ENCODE measurements around the gene BCO1. TPM values are rescaled to one million over a fixed set of nuclear protein-coding genes. Genes with fewer than 3 reads are reported as not detected.

Gene BCO1
- total RNA-seq, 1 experiment from 2014 or later, result not detected

DNA sequence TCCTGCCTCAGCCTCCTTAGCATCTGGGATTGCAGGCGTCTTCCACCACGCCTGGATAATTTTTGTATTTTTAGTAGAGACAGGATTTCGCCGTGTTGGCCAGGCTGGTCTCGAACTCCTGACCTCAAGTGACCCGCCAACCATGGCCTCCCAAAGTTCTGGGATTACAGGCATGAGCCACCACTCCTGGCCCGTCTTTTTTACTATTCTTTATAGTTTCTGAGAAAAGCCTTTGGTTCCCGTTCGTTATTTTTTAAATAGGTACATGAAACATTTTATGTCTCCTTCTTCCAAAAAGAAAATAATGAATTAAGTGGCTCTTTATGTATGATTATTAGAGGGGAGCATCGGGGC lies 570 bp upstream of the BCO1 start:
- Histone ChIP-seq H3K27ac (ENCODE audit: low read length) (no peak overlapping the region), H3K27me3 (ENCODE audit: low read length) (0 out of 2 replicates have a peak, but pooled peaks cover 3% of the 10 kb centered on the region), H3K4me3 (ENCODE audit: low read length) (no peak overlapping the region), H4K20me1 (ENCODE audit: insufficient read depth, low read depth, low read length) (no peaks in the 10 kb centered on the region), H3K79me2 (ENCODE audit: low read length) (no peaks in the 10 kb centered on the region), H2AFZ (ENCODE audit: low read length) (no peak overlapping the region), H3K9ac (ENCODE audit: low read length) (no peak overlapping the region), H3K9me2 (replicated peaks; ENCODE audit: insufficient read depth, low read length) (no peaks in the 10 kb centered on the region), H3K4me2 (ENCODE audit: low read depth, low read length, poor library complexity, severe bottlenecking) (no peak overlapping the region), H3K4me1 (ENCODE audit: low read length) (no peaks in the 10 kb centered on the region), H3K9me3 (ENCODE audit: low read length) (no peaks in the 10 kb centered on the region), H3K36me3 (ENCODE audit: insufficient read depth, low read length) (no peaks in the 10 kb centered on the region)
- DNase-seq, result no peak

DNA sequence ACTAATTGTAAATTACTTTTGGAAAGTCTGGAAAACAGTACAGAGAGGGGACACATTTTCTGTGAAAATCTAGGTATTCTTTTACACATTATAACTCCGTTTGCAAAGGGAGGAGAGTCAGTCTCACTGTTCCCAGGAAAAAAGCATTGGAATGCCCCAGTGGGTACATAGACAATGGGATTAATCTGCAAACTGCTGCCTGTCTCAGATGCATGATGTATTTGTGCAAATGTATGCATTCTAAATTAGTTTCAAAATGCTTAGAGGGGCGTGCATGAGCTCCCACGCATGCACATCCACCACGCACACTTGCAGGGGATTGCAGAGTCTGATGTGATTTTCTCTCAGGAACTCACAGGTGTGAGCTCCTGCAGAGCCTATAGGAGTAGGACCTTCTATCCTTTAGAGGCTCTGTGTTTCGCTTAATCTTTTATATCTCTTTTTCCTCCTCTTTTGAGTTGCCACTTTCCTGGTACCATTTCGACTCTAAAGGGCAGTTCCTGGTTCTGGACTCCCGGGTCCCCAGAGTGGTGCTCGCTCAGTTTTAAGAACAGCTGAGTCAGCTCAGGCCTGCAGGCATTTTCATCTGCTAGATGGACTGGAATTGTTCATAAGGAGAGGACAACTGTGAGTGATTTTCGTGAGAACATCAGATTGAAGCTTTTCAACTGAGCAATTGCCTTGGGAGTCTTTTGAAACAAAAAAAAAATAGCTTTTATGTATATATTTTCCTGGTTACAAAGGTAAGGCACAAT lies 1.1 kb downstream of the BCO1 start:
- Histone ChIP-seq H3K27me3 (ENCODE audit: low read length) (no peaks in the 10 kb centered on the region), H3K9me3 (ENCODE audit: low read length) (no peaks in the 10 kb centered on the region), H2AFZ (ENCODE audit: low read length) (no peak overlapping the region), H3K4me3 (ENCODE audit: low read length) (no peak overlapping the region), H4K20me1 (ENCODE audit: insufficient read depth, low read depth, low read length) (no peaks in the 10 kb centered on the region), H3K4me1 (ENCODE audit: low read length) (no peaks in the 10 kb centered on the region), H3K27ac (ENCODE audit: low read length) (no peak overlapping the region), H3K79me2 (ENCODE audit: low read length) (no peaks in the 10 kb centered on the region), H3K9ac (ENCODE audit: low read length) (no peak overlapping the region), H3K9me2 (replicated peaks; ENCODE audit: insufficient read depth, low read length) (no peaks in the 10 kb centered on the region), H3K36me3 (ENCODE audit: insufficient read depth, low read length) (no peaks in the 10 kb centered on the region), H3K4me2 (ENCODE audit: low read depth, low read length, poor library complexity, severe bottlenecking) (no peak overlapping the region)
- no peak for DNase-seq

GRCh38 chr16:81241706-81242105 lies 3.2 kb downstream of the BCO1 start:
- Histone ChIP-seq H2AFZ (ENCODE audit: low read length) (no peak overlapping the region), H3K27me3 (ENCODE audit: low read length) (no peaks in the 10 kb centered on the region), H3K4me3 (ENCODE audit: low read length) (no peak overlapping the region)

DNA sequence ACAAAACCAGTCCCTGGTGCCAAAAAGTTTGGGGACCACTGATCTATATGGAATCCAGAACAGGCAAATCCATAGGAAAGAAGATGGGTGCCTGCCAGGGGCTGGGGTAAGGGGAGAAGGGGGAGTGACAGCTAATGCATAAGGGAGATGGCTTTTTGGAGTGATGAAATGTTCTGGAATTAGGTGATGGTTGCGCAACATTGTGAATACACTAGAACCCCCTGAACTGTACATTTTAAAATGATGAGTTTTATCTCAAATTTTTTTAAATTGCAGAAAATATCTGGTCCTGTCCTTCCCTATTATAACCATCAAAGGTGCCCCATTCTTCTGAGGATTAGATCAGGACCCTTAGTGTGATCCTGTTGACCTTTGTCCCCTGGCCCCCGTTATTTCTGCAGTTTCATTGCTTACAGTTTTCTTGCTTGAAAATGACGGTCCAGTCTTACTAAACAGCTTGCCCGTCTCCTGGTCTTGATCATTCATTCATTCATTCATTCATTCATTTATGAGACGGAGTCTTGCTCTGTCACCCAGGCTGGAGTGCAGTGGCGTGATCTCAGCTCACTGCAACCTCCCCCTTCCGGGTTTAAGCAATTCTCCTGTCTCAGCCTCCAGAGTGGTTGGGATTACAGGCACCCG lies 4.6 kb downstream of the BCO1 start:
- no peaks in the 10 kb centered on the region for H3K9me3 ChIP-seq (ENCODE audit: low read length)
- no peak overlapping the region for H3K27ac ChIP-seq (ENCODE audit: low read length)
- H3K4me2 ChIP-seq (ENCODE audit: low read depth, low read length, poor library complexity, severe bottlenecking), result no peak overlapping the region
- H2AFZ ChIP-seq (ENCODE audit: low read length), result no peak overlapping the region
- H3K4me1 ChIP-seq (ENCODE audit: low read length), result no peaks in the 10 kb centered on the region
- no peak for DNase-seq
- H3K27me3 ChIP-seq (ENCODE audit: low read length), result no peaks in the 10 kb centered on the region
- H3K79me2 ChIP-seq (ENCODE audit: low read length), result no peaks in the 10 kb centered on the region
- no peak overlapping the region for H3K9ac ChIP-seq (ENCODE audit: low read length)
- H3K4me3 ChIP-seq (ENCODE audit: low read length), result no peak overlapping the region
- H4K20me1 ChIP-seq (ENCODE audit: insufficient read depth, low read depth, low read length), result no peaks in the 10 kb centered on the region
- no peaks in the 10 kb centered on the region for H3K9me2 ChIP-seq (replicated peaks; ENCODE audit: insufficient read depth, low read length)
- H3K36me3 ChIP-seq (ENCODE audit: insufficient read depth, low read length), result no peaks in the 10 kb centered on the region

More at GRCh38 chr16:81241706-81242105, 3.2 kb downstream of the BCO1 start:
- no peaks in the 10 kb centered on the region for H3K9me2 ChIP-seq (replicated peaks; ENCODE audit: insufficient read depth, low read length)
- H3K27ac ChIP-seq (ENCODE audit: low read length), result no peak overlapping the region
- H4K20me1 ChIP-seq (ENCODE audit: insufficient read depth, low read depth, low read length), result no peaks in the 10 kb centered on the region
- no peak for DNase-seq
- H3K4me2 ChIP-seq (ENCODE audit: low read depth, low read length, poor library complexity, severe bottlenecking), result no peak overlapping the region
- no peaks in the 10 kb centered on the region for H3K79me2 ChIP-seq (ENCODE audit: low read length)
- H3K9ac ChIP-seq (ENCODE audit: low read length), result no peak overlapping the region
- no peaks in the 10 kb centered on the region for H3K4me1 ChIP-seq (ENCODE audit: low read length)
- no peaks in the 10 kb centered on the region for H3K36me3 ChIP-seq (ENCODE audit: insufficient read depth, low read length)
- no peaks in the 10 kb centered on the region for H3K9me3 ChIP-seq (ENCODE audit: low read length)

DNA sequence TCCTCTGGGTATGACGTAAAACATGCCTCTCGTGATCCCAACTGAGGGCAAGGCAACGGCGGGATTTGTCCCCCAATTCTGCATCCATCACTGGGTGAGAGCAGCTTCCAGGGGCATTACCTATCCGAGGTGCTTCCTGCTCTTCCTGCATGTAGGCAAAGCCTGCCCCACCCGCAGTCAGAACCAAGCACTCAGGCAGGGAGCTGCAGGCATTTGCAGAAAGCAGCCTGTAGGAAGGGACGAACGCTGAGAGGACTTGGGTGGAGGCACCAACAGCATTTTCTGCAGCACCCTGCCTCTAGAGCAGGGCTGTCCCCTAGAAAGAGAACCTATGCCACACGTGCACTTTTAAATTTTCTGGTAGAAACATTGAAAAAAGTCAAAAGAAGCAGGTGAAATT lies 5.5 kb downstream of the BCO1 start:
- no peaks in the 10 kb centered on the region for H3K9me2 ChIP-seq (replicated peaks; ENCODE audit: insufficient read depth, low read length)
- no peak overlapping the region for H3K4me3 ChIP-seq (ENCODE audit: low read length)
- H4K20me1 ChIP-seq (ENCODE audit: insufficient read depth, low read depth, low read length), result no peaks in the 10 kb centered on the region
- no peak for DNase-seq
- H3K79me2 ChIP-seq (ENCODE audit: low read length), result no peaks in the 10 kb centered on the region
- no peak overlapping the region for H3K9ac ChIP-seq (ENCODE audit: low read length)
- no peaks in the 10 kb centered on the region for H3K36me3 ChIP-seq (ENCODE audit: insufficient read depth, low read length)
- H3K27me3 ChIP-seq (ENCODE audit: low read length), result no peaks in the 10 kb centered on the region
- H3K4me2 ChIP-seq (ENCODE audit: low read depth, low read length, poor library complexity, severe bottlenecking), result no peak overlapping the region
- no peaks in the 10 kb centered on the region for H3K4me1 ChIP-seq (ENCODE audit: low read length)
- H3K9me3 ChIP-seq (ENCODE audit: low read length), result no peaks in the 10 kb centered on the region
- no peak overlapping the region for H2AFZ ChIP-seq (ENCODE audit: low read length)
- no peak overlapping the region for H3K27ac ChIP-seq (ENCODE audit: low read length)

- H3K27me3 ChIP-seq (ENCODE audit: low read length), result no peaks in the 10 kb centered on the region
- no peak overlapping the region for H3K4me2 ChIP-seq (ENCODE audit: low read depth, low read length, poor library complexity, severe bottlenecking)
- no peak overlapping the region for H3K27ac ChIP-seq (ENCODE audit: low read length)
- no peaks in the 10 kb centered on the region for H3K9me3 ChIP-seq (ENCODE audit: low read length)
- H3K4me1 ChIP-seq (ENCODE audit: low read length), result no peaks in the 10 kb centered on the region
- no peak overlapping the region for H2AFZ ChIP-seq (ENCODE audit: low read length)
- H3K4me3 ChIP-seq (ENCODE audit: low read length), result no peak overlapping the region
- H3K36me3 ChIP-seq (ENCODE audit: insufficient read depth, low read length), result no peaks in the 10 kb centered on the region
- H3K9ac ChIP-seq (ENCODE audit: low read length), result no peak overlapping the region
- no peak for DNase-seq
- H3K9me2 ChIP-seq (replicated peaks; ENCODE audit: insufficient read depth, low read length), result no peaks in the 10 kb centered on the region
- no peaks in the 10 kb centered on the region for H3K79me2 ChIP-seq (ENCODE audit: low read length)
- H4K20me1 ChIP-seq (ENCODE audit: insufficient read depth, low read depth, low read length), result no peaks in the 10 kb centered on the region
These were observed 13.4 kb downstream of the BCO1 start for GRCh38 chr16:81251871-81252270.

DNA sequence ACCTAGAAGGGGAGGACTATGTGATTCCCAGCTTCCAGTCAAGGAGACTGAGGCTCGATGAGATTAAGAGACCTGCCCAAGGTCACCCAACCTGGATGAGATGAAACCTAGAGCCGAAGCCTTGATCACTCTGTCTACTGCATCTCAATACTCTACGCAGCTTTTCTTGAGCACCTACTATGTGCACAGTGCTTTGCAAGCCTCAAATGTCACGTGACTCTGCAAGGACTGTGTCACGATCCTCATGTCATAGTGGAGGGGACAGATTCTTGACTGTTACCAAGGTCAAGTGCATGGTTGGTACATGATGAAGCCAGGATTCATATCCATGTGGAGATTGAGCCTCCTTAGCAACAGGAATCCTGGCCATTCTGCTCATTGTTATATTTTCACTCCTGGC lies 14.7 kb downstream of the BCO1 start:
- H3K9me2 ChIP-seq (replicated peaks; ENCODE audit: insufficient read depth, low read length), result no peaks in the 10 kb centered on the region
- no peak for DNase-seq
- no peaks in the 10 kb centered on the region for H3K79me2 ChIP-seq (ENCODE audit: low read length)
- H3K4me3 ChIP-seq (ENCODE audit: low read length), result no peak overlapping the region
- H3K27me3 ChIP-seq (ENCODE audit: low read length), result no peaks in the 10 kb centered on the region
- H3K4me1 ChIP-seq (ENCODE audit: low read length), result no peaks in the 10 kb centered on the region
- H2AFZ ChIP-seq (ENCODE audit: low read length), result no peak overlapping the region
- H4K20me1 ChIP-seq (ENCODE audit: insufficient read depth, low read depth, low read length), result no peaks in the 10 kb centered on the region
- no peak overlapping the region for H3K27ac ChIP-seq (ENCODE audit: low read length)
- H3K9ac ChIP-seq (ENCODE audit: low read length), result no peak overlapping the region
- H3K9me3 ChIP-seq (ENCODE audit: low read length), result no peaks in the 10 kb centered on the region
- H3K36me3 ChIP-seq (ENCODE audit: insufficient read depth, low read length), result no peaks in the 10 kb centered on the region
- no peak overlapping the region for H3K4me2 ChIP-seq (ENCODE audit: low read depth, low read length, poor library complexity, severe bottlenecking)

GRCh38 chr16:81254922-81255526 lies 16.5 kb downstream of the BCO1 start:
- Histone ChIP-seq H3K9me2 (replicated peaks; ENCODE audit: insufficient read depth, low read length) (no peaks in the 10 kb centered on the region), H3K9ac (ENCODE audit: low read length) (no peak overlapping the region), H2AFZ (ENCODE audit: low read length) (no peak overlapping the region), H3K27me3 (ENCODE audit: low read length) (no peaks in the 10 kb centered on the region), H3K4me3 (ENCODE audit: low read length) (no peak overlapping the region), H3K79me2 (ENCODE audit: low read length) (no peaks in the 10 kb centered on the region), H3K36me3 (ENCODE audit: insufficient read depth, low read length) (no peaks in the 10 kb centered on the region), H3K4me2 (ENCODE audit: low read depth, low read length, poor library complexity, severe bottlenecking) (no peak overlapping the region), H3K4me1 (ENCODE audit: low read length) (no peaks in the 10 kb centered on the region), H4K20me1 (ENCODE audit: insufficient read depth, low read depth, low read length) (no peaks in the 10 kb centered on the region), H3K9me3 (ENCODE audit: low read length) (0 out of 2 replicates have a peak, but pooled peaks cover 3% of the 10 kb centered on the region), H3K27ac (ENCODE audit: low read length) (no peak overlapping the region)
- DNase-seq, result no peak
